ENCODE measurements around the gene SDK1. TPM values are rescaled to one million over a fixed set of nuclear protein-coding genes. Genes with fewer than 3 reads are reported as not detected.

Gene SDK1
- total RNA-seq, 2 experiments from 2014 or later, result 0.20 to 0.25 TPM

DNA sequence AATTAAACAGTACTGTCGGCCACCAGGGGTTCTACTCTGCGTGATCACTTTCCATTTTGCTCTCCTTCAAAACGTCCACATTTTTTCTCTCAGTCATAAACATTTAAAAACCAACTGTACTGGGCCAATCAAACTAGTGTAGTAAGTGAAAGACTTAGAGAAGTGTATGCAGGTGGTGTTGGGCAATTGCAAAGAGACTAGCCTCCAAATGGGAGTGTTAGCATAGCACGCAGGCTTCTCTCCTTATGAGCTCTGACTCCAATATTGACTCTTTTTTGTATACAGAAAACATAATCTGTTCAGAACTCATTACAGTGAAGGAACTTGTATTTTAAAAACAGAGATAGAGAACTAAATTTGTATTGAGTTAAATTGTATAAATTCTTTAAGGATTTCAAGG lies 150.6 kb downstream of the SDK1 start:
- peaks cover 4% of the 10 kb centered on the region for H3K9me3 Mint-ChIP-seq
- no peaks in the 10 kb centered on the region for H3K4me1 Mint-ChIP-seq
- H3K27ac Mint-ChIP-seq, result no peak overlapping the region
- POLR2A ChIA-PET, result no interaction called here
- peaks cover under 1% of the 10 kb centered on the region for H3K27me3 Mint-ChIP-seq
- ATAC-seq (ENCODE audit: low read depth) (no peak), DNase-seq (no peak)
- H3K36me3 Mint-ChIP-seq, result no peaks in the 10 kb centered on the region
- no peak overlapping the region for H3K4me3 Mint-ChIP-seq

DNA sequence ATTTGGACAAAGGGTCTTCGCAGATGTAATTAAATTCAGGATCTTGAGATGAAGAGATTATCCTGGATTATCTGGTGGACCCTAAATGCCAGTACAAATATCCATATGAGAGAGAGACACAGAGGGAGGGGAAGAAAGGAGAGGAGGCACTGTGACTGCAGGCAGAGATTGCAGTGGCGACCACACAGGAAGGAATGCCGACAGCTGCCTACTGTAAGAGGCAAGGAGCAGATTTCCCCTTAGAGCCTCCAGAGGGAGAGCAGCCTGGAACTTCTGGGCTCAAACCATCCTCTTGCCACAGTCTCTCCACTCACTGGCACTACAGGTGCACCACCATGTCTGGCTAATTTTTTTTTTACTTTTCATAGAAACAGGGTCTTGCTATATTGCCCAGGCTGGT lies 152.3 kb downstream of the SDK1 start:
- Mint-ChIP-seq H3K9me3 (peaks cover 7% of the 10 kb centered on the region), H3K4me3 (no peak overlapping the region), H3K4me1 (no peaks in the 10 kb centered on the region), H3K27ac (no peak overlapping the region), H3K27me3 (peaks cover 3% of the 10 kb centered on the region), H3K36me3 (no peaks in the 10 kb centered on the region)
- POLR2A ChIA-PET, result no interaction called here
- no peak for ATAC-seq (ENCODE audit: low read depth)
- no peak for DNase-seq

DNA sequence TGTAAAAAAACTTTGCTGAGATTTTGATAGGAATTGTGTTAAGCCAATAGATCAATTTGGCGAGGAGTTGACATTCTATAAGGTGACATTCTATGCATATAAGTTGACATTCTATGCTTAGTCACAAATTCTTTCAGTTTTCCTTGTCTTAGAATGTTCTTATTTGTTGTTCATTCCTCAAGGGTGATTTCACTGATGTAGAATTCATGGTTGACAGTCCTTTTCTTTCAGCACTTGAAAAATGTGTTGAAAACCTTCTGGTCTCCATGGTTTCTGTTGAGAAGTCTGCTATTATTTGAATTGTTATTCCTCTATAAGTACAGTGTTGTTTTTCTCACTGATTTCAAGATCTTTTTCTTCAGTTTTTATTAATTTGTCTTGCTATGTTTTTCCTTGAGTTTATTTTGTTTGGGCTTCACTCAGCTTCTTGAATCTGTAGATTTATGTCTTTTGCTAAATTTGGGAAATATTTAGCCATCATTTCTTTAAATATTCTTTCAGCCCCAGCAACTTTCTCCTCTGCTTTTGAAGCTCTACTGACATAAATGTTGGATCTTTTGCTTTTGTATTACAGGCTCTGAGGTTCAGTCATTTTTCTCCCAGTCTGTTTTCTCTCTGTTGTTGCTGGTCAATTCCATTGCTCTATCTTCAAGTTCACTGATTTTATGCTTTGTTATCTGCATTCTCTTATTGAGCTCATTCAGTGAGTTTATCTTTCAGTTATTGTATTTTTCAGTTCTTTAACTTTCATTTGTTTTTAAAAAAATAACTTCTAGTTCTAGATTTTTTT lies 154.9 kb downstream of the SDK1 start:
- Mint-ChIP-seq H3K9me3 (peaks cover 11% of the 10 kb centered on the region), H3K36me3 (peaks cover 5% of the 10 kb centered on the region), H3K27me3 (peaks cover 3% of the 10 kb centered on the region), H3K4me1 (peaks cover 3% of the 10 kb centered on the region), H3K27ac (no peak overlapping the region), H3K4me3 (no peak overlapping the region)
- no peak for DNase-seq
- no peak for ATAC-seq (ENCODE audit: low read depth)
- POLR2A ChIA-PET, result no interaction called here

DNA sequence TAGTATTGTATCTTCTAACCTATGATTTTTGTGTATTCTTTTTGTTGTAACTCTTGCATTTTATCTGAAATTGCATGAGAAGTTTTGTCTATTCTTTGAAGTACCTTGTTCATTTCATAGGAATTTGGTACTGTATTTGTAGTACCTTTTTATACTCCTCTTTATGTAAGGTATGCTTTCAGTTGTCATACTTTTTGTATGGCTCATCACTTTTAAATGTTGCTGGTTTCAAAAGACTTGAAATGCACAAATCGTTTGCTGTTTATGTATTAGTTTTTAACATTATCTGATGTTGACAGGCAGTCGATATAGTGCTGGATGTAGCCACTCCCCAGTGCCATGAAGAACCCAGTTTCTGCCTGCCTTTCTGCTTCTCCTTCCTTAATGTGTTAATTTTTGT lies 158.1 kb downstream of the SDK1 start:
- no peak for ATAC-seq (ENCODE audit: low read depth)
- peaks cover 24% of the 10 kb centered on the region for H3K4me1 Mint-ChIP-seq
- H3K36me3 Mint-ChIP-seq, result peaks cover 5% of the 10 kb centered on the region
- DNase-seq, result no peak
- POLR2A ChIA-PET, result no interaction called here
- no peak overlapping the region for H3K27ac Mint-ChIP-seq
- H3K9me3 Mint-ChIP-seq, result peaks cover 11% of the 10 kb centered on the region
- no peak overlapping the region for H3K4me3 Mint-ChIP-seq
- H3K27me3 Mint-ChIP-seq, result peaks cover 3% of the 10 kb centered on the region

DNA sequence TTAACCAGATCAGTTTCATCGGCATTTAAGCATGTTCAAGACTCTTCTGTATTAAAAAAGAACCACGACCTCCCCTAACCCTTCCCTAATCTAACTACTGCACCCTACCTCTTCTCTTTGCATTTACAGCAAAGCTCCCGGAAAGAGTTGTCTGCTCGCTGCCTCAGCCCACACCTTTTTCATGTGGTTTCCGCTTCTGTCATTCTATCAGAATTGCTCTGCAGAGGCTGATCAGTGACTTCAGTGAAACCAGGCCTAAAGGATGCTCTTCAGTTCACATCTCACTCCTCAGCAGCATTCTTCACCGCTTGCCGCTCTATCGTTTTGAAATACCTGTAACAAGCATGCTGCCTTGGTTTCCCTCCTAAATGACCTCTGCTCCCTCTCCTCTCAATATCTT lies 160.9 kb downstream of the SDK1 start:
- H3K36me3 Mint-ChIP-seq, result peaks cover 8% of the 10 kb centered on the region
- H3K27me3 Mint-ChIP-seq, result no peaks in the 10 kb centered on the region
- H3K9me3 Mint-ChIP-seq, result peaks cover 10% of the 10 kb centered on the region
- peaks cover 30% of the 10 kb centered on the region for H3K4me1 Mint-ChIP-seq
- peak overlapping the region; percentile 75 for H3K4me3 Mint-ChIP-seq
- DNase-seq (peak; percentile 59), ATAC-seq (ENCODE audit: low read depth) (peak; percentile 98)
- H3K27ac Mint-ChIP-seq, result peak overlapping the region; percentile 76
- POLR2A ChIA-PET, result interaction anchor here (0.6 kb wide), 1 partner anchor 704 kb away, joined by 3 read pairs; no protein-coding TSS in a partner anchor

DNA sequence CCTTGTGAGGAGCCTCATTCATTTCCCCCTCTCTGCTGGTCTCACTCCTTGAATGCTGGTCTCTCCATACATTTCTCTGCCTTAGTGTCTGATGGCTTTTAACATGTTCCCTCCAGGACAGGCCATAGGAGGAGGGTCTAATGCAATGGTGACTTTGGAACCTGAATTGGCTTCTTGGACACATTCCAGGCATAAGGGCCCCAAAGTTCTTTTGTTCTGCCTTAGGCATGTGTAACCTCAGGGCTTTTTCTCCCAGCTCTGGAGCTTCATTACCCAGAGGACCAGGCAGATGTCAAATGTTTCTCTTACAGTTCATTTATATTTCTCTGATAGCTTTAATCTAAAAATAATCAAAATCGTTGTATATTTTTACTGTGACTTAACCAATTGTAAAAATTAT lies 162.6 kb downstream of the SDK1 start:
- DNase-seq (no peak), ATAC-seq (ENCODE audit: low read depth) (no peak)
- H3K27me3 Mint-ChIP-seq, result no peaks in the 10 kb centered on the region
- peaks cover 30% of the 10 kb centered on the region for H3K4me1 Mint-ChIP-seq
- H3K9me3 Mint-ChIP-seq, result peaks cover 3% of the 10 kb centered on the region
- H3K4me3 Mint-ChIP-seq, result no peak overlapping the region
- POLR2A ChIA-PET, result no interaction called here
- H3K36me3 Mint-ChIP-seq, result peaks cover 7% of the 10 kb centered on the region
- H3K27ac Mint-ChIP-seq, result peak overlapping the region; percentile 18

DNA sequence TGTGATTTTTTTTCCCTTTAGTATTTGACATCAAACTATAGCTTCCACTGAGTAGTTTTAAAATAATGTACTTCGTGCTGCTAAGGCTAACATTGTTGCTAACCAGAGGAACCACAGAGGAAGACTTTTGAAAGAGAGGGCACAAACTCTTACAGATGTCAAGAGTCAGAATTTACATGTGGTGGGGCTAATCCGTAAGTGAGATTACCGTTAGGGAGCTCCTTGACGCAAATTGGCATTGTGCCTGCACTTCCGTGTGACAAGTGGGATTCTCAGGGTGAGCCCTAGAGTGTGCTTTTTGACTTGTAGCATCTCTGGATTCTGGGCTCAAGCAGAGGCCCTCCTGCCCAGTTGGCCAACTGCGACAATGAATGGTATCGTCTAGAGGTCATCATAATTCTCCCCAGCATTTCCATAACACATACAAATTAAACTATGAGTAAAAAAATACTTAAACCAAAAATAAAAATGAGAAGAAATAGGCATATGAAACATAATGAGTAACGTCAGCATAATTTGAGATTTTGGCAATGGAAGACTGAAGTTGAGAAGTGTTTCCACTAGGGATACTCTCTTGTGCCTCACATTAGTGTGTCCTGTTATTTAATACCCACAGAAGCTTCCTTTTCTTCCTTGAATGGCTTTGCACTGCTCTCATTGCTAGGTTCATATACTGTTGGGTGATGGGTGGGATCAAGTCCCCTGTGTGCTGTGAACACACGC lies 164.0 kb downstream of the SDK1 start:
- Mint-ChIP-seq H3K9me3 (no peaks in the 10 kb centered on the region), H3K4me3 (no peak overlapping the region), H3K36me3 (peaks cover 3% of the 10 kb centered on the region), H3K27me3 (no peaks in the 10 kb centered on the region), H3K4me1 (peaks cover 30% of the 10 kb centered on the region), H3K27ac (no peak overlapping the region)
- POLR2A ChIA-PET, result interaction anchor here (1.3 kb wide), 1 partner anchor 100 kb away, joined by 3 read pairs; no protein-coding TSS in a partner anchor
- ATAC-seq (ENCODE audit: low read depth) (peak; percentile 20), DNase-seq (no peak)

DNA sequence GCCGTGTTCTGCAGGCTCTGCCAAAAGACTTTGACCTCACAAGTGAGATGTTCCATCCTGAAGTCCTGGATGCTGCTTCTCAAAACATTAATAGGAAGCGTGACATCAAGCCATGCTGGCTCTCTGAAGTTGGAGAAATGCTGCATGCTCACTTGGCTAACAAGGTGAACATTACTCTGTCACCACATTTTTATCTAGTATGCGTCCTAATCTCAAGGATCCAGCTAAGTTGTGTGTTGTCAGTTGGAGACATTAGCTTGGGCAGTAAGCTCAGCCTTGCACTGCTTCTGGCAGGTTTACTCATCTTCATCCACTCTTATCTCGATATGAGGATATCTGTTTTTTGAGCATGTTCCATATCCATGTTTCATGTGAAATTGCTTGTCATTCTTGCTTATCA lies 165.2 kb downstream of the SDK1 start:
- H3K9me3 Mint-ChIP-seq, result no peaks in the 10 kb centered on the region
- peaks cover 25% of the 10 kb centered on the region for H3K4me1 Mint-ChIP-seq
- DNase-seq (no peak), ATAC-seq (ENCODE audit: low read depth) (no peak)
- POLR2A ChIA-PET, result no interaction called here
- peaks cover 3% of the 10 kb centered on the region for H3K36me3 Mint-ChIP-seq
- no peaks in the 10 kb centered on the region for H3K27me3 Mint-ChIP-seq
- no peak overlapping the region for H3K27ac Mint-ChIP-seq
- no peak overlapping the region for H3K4me3 Mint-ChIP-seq

DNA sequence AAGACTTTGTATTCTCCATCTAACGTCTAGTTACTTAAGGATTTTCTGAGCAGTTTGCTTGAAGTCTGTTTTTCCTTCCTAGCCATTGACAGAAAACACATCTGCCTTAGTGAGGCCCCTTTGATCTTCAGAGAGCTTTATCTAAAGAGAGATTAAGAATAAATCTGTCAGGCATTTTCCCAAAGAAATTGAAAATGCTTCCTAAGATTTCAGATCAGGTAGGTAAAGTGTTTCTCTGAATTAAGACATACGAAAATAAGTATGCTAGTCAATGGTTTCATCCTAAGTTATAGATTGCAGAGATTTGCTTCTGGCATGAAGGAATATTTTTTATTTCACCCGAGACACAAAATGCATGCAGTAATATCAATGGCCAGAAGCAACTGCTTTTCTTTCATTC lies 168.6 kb downstream of the SDK1 start:
- no peak for ATAC-seq (ENCODE audit: low read depth)
- Mint-ChIP-seq H3K9me3 (no peaks in the 10 kb centered on the region), H3K36me3 (peaks cover 3% of the 10 kb centered on the region), H3K27ac (no peak overlapping the region), H3K4me1 (peaks cover 5% of the 10 kb centered on the region), H3K27me3 (no peaks in the 10 kb centered on the region), H3K4me3 (no peak overlapping the region)
- no peak for DNase-seq
- POLR2A ChIA-PET, result no interaction called here

DNA sequence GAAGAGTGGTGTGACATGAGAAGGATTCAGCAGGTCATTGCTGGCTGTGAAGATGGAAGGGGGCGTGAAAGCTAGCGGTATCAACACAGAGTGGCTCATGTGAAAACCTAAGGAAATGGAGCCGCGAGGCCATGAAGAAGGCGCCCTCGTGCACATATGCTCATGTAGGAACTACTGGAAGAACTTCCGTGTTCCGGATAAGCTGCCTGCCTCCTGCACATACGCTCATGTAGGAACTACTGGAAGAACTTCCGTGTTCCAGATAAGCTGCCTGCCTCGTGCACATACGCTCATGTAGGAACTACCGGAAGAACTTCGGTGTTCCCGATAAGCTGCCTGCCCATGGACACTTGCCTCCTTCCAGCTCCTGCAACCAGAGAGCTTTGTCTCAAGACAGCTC lies 179.1 kb downstream of the SDK1 start:
- POLR2A ChIA-PET, result no interaction called here
- Mint-ChIP-seq H3K36me3 (no peaks in the 10 kb centered on the region), H3K4me1 (no peaks in the 10 kb centered on the region), H3K4me3 (no peak overlapping the region), H3K9me3 (peaks cover 1% of the 10 kb centered on the region), H3K27me3 (no peaks in the 10 kb centered on the region), H3K27ac (no peak overlapping the region)
- ATAC-seq (ENCODE audit: low read depth) (no peak), DNase-seq (no peak)

DNA sequence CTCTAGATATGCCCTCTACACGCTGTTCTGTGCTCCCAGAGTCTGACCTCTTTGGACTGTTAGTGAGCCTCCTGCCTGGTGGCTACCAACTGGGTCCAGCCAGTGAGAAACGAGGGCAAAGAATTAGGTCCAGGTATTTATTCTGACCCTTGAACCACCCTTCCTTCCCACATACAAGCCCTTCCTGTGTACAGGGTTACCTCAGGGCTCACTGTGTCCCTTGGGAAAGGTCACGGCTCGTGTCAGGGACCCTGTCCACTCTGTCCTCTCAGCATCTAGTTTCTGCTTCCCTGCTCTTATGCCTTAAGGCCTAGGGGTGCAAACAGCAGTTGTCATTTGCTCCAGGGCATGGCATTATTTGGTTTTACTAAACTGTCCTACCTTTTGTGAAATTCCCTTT lies 180.4 kb downstream of the SDK1 start:
- POLR2A ChIA-PET, result no interaction called here
- H3K4me3 Mint-ChIP-seq, result no peak overlapping the region

DNA sequence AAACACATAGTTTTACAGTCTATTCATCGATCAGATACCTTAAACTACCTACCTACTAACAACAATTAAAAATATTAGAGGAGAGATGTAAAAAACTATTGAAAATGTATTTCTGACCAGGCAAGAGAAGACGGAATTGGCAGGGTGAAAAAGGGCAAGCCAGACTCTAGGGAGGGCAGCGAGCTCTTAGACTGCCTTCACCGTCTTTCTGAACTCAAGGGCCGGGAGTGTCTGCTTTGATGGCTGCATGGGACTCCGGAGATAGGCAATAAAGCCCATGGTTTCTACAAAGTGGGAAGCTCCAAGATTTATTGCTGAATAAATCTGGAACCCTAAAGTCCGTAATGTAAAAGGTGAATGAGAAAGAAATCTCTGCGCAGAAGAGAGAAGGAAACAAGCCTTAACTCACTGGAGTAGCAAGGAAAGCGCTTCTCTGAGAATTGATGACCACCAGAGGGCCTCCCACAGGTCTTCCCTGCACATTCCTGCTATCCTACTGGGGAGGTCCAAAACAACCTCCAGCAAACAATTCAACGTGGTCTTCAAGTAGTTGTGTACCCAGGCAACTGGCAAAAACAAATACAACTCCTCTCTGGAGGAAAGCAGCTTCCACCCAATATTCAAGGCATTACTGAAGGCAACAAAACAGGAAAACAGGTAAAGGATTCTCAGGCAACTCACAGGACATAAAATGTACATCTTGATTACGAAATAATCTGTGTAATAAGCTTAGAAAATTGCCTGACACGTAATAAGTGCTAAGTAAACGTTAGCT lies 181.3 kb downstream of the SDK1 start:
- no peaks in the 10 kb centered on the region for H3K9me3 Mint-ChIP-seq
- H3K36me3 Mint-ChIP-seq, result no peaks in the 10 kb centered on the region
- POLR2A ChIA-PET, result no interaction called here
- no peak overlapping the region for H3K27ac Mint-ChIP-seq
- H3K4me1 Mint-ChIP-seq, result no peaks in the 10 kb centered on the region
- H3K4me3 Mint-ChIP-seq, result no peak overlapping the region
- H3K27me3 Mint-ChIP-seq, result no peaks in the 10 kb centered on the region
- DNase-seq, result no peak
- no peak for ATAC-seq (ENCODE audit: low read depth)

More for the DNA sequence above, 180.4 kb downstream of the SDK1 start:
- no peak for DNase-seq
- H3K4me1 Mint-ChIP-seq, result no peaks in the 10 kb centered on the region
- H3K36me3 Mint-ChIP-seq, result no peaks in the 10 kb centered on the region
- no peak overlapping the region for H3K27ac Mint-ChIP-seq
- no peaks in the 10 kb centered on the region for H3K27me3 Mint-ChIP-seq
- no peak for ATAC-seq (ENCODE audit: low read depth)
- H3K9me3 Mint-ChIP-seq, result peaks cover 1% of the 10 kb centered on the region

DNA sequence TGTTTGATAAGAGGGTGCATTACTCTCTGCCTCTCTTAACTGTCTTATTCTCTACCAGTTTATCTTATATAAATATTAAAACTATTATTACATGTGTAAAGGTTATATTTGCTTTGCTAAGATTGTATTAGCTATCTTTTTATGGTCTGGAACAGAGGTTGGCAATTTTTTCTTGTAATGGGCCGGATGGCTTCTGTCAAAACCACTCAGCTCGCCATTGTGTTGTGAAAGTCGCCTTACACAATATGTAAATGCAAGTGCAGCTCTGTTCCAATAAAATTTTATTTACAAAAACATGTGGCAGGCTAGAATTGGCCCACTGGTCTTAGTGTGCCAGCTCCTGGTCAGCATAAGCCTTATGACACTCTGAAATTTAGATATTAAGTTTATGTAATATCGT lies 185.8 kb downstream of the SDK1 start:
- POLR2A ChIA-PET, result no interaction called here
- no peaks in the 10 kb centered on the region for H3K4me1 Mint-ChIP-seq
- no peaks in the 10 kb centered on the region for H3K36me3 Mint-ChIP-seq

More for the DNA sequence above, 185.8 kb downstream of the SDK1 start:
- Mint-ChIP-seq H3K4me3 (no peak overlapping the region), H3K27me3 (peaks cover 7% of the 10 kb centered on the region), H3K9me3 (no peaks in the 10 kb centered on the region), H3K27ac (no peak overlapping the region)
- ATAC-seq (ENCODE audit: low read depth), result no peak
- no peak for DNase-seq

All from activated naive CD8-positive, alpha-beta T cell treated with anti-CD3 and anti-CD28 coated beads, Interleukin-2, amount 10 ng/mL, durations not matched to agents 7 days and 5 days (primary cell).